ENCODE measurements around the gene RASSF6.
"Not testable (repeated sequence)": the region's sequence is repeated elsewhere in the genome, so short reads cannot be mapped to it uniquely, and the experiment has no call there.

The RASSF6 gene

DNA sequence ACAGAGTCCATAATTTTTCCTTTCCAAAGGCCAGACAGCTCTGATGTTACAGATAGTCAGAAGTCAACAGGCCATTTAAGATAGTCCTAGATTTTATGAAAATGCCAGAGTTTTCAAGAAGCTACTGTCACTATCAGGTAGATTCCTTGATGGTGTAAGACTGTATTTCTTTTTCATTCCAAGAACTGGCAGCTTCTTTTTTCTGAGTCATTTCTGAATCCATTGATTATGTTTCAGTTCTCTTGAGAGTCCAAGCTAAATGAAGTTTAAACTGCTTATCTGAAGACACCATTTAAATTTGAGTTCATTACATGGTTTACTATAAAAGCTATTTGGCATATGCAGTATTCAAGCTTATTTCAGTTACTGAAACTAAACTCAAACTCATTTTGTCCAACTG, 44.6 kb downstream of the RASSF6 start:
- no peak for DNase-seq

DNA sequence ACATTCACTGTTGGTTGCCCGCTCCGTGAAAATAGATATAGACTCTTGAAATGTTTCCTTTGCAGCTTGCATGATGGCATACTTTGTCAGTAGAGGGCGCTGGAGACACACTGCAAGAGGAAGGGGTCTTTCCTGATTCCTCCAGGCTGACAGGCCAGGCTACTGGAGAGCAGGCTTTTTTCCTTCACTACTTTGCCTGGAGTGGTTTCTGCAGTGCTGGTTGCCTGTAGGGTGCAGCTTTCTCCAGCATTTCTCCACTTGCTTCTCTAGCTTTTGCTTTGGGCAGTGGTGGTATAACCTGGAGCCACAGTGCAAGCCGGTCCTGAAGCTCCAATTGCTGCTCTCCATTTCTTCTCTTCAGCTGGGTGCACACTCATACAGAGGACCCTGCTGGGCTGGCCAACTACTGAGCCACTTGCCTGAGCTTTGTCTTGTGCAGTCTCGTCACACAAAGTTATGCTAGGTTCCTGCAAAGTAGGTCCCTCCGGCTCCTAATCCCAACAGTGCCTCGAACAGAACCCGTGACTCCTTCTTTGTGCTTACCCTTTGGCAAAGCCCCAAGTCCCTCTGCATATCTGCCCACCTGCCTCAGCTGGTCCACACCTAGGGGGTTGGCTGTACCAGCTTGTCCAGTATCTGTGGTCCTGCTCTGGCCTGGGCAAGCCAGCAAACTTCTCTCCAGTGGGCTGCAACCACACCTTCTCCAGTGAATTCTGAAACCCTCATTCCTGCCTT, 46.3 kb downstream of the RASSF6 start:
- DNase-seq = peak; percentile 3

DNA sequence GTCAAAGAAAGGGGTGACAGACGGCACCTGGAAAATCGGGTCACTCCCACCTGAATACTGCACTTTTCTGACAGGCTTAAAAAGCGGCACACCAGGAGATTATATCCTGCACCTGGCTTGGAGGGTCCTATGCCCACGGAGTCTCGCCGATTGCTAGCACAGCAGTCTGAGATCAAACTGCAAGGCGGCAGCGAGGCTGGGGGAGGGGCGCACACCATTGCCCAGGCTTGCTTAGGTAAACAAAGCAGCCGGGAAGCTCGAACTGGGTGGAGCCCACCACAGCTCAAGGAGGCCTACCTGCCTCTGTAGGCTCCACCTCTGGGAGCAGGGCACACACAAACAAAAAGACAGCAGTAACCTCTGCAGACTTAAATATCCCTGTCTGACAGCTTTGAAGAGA, 69.4 kb downstream of the RASSF6 start:
- not testable (repeated sequence) for DNase-seq

DNA sequence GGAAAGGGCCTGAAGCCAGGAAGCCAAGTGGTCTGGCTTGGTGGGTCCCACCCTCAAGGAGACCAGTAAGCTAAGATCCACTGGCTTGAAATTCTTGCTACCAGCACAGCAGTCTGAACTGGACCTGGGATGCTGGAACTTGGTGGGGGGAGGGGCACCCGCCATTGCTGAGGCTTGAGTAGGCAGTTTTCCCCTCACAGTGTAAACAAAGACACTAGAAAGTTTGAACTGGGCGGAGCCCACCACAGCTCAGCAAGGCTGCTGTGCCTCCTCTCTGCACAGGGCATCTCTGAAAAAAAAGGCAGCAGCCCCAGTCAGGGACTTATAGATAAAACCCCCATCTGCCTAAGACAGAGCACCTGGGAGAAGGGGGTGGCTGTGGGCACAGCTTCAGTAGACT, 75.6 kb downstream of the RASSF6 start:
- DNase-seq = no peak

DNA sequence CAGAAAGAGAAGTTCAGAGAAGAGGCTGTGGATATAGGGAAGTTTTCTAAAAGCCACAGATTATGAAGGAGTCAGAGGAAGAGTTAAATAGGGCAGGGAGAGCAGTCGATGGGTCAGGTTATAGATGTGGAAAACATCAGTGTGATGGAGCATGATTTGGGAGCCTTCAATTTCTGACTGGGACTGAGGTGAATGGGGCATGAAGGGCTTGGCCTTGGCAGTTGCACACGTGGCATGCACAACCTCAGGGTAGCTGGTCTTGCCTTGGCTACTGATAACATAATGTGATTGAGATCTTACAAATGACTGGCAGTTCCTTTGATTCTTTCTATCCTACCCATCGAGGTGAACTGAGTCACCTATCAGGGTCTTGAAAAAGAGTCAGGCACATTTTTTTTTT, 79.0 kb downstream of the RASSF6 start:
- no peak for DNase-seq

DNA sequence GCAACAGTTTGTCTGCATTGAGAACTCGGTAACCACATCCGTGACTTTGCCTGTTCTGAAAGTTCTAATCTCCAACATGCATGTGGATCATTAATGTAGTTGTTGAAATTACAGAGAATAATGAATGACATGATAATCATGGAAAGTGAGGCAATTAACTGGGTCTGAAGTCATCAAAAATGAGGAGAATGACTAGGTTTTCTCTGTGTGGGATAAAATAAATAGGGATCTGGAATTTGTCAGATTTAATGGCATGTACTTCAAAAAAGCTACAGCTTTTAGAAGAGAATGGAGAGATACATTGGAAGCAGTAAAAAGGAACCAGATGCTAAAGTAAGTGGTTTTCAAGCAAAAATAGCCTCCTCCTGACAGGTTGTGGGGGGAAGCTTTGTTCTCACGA, 79.4 kb downstream of the RASSF6 start:
- DNase-seq = no peak

DNA sequence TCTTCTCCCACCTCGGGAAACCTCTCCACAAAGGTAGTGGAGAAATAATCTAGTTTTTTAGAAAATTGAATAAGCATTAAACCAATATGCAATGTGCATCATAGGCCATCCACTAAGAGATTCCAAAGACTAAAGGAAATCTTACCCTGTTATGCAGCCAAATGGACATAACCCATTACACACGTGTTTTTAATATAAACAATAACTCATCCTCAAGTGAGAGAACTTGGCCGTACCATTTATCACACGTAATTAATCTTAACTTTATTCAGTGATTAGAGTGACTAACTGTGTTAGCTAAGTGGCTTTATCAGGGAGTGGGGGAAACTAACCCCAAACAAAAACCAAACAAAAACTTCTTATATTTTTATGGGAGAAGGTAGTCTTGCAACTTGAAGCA, 80.8 kb downstream of the RASSF6 start:
- no peak for DNase-seq

DNA sequence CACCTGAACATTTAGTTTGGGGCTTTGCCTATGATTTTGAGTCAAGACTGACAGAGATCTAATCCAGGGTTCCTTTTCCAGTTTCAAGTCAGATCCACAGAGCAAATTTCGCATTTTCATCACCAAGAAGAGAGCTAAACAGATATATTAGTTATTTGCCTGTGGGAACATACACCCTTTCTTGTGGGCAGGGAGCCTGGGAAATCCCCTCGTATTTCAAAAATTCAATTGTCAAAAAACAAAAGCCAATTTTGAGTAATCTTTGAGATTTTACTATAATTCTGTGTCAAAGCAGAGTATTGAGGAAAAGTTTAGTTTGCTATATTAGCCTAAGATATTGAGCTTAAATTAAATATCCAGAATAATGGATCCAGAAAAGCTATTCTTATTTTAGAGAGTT, 82.1 kb downstream of the RASSF6 start:
- DNase-seq = no peak

DNA sequence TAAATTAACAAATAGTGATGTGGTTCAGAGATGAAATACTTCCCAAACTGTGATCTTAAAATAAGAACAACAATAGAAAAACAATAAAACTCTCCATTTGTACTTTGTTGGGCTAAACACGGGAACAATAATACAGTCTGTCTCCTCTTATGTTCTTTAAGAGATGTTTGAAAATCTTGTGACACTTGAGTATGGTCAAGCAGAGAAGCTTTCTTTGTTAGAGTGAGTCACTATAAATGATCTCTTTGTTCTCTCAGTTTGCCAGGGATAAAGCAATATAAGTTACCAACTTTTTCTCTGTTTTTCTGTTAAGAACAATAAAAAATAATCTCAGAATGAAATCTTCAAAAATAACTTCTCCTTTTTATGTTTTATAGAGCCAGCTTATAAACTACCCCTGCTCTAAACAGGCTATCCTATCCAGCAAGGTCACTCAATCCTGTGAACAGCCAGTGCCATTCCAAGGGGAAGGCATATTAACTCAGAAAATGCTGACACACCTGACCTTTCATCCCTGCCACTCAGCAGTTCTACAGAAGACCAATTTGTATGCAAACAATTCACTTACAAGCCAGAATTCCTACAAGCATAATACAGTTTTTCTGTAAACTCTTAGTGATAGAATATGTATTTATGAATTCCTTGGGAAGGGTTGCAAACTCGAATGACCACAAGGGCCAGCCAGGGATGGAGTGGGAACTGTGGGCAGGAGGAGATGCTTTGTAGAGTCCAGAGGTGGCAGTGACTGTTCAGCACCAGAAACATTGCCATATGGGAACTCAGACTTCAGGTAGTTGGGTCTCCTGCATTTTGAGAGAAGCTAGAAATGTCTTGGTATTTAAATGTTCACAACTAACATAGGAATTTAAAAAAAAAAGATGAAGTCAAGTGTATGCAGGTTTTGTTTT, 86.5 kb downstream of the RASSF6 start:
- no peak for DNase-seq

DNA sequence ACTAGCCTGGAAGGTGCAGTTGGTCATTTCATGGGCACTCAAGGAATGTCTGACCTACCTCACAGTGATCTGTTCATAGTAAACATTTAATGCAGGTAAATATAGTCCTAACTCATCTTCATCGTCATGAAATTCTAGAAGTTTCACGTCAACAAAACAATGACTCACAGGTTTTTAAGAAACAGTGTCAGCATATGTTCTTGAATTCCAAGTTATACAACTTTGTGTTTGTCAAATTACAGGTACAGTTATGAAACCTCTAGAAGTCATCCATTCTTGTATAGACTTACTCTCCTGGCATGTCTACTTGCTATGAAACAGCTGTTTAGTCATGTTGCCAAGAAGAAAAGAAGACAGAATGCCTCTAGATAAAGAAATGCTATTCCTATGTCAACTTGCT, 92.1 kb downstream of the RASSF6 start:
- no peak for DNase-seq

DNA sequence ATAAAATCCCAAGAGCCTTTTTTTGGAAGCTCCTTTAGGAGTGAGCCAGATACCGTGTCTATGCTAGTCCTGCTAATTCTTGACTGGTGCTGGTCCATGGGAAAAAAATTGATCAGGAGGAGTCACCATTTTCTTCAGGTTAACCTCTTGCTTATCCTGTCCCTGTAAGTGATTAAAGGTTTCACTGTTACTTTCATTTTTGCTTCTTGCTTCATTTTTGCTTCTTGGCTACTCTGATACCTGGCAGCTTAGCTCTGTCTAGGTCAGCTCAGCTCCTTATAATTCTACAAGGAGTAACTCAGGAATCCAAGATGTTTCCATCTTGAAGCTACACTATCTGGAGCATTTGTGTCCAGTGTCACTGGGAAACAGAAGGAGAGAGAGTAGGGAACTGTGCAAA, 93.0 kb downstream of the RASSF6 start:
- no peak for DNase-seq

DNA sequence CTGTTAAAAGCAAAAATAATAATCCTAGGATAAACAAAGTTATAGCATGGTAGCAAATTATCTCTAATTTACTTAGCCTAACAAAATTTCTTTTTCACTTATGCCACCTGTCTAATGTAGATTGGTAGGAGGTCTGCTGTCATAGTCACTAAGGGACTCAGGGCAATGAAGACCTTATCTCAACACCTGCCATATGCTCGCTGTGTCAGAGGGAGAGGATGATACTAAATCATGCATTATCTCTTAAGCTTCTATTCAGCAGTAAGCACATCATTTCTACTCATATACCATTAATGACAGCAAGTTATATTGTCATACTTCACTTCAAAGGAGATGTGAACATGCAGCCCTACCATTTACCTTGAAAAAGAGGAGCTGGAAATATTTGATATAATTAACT, 94.6 kb downstream of the RASSF6 start:
- DNase-seq = no peak

DNA sequence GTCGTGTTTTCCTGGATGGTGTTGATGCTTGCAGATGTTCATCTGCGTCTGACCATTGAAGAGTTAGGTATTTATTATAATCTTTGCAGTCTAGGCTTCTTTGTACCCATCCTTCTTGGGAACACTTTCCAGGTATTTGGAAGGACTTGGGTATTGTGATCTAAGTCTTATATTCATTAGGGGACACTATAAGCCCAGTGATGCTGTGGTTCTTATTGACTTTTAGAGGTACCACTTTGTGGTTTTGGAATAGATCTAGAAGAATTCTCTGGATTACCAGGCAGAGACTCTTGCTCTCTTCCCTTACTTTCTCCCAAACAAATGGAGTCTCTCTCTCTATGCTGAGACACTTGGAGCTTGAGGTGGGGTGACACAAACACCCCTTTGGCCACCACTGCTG, 97.1 kb downstream of the RASSF6 start:
- DNase-seq = no peak

All from stimulated activated CD4-positive, alpha-beta T cell treated with anti-CD3 and anti-CD28 coated beads, Interleukin-4, amount 100 ng/mL, for 24 hours (primary cell).